HG02840 (cell line): ENCODE results near the gene MCM3.

Experiments used
- ATAC-seq: cut with Tn5 transposase; IDR thresholded peaks from one replicate; pipeline ENCODE4 v1.9.1; 2021; ENCODE audit warnings: mild to moderate bottlenecking, moderate library complexity, moderate number of reproducible peaks; ENCODE audit not compliant: unreplicated experiment, low FRiP score

Gene MCM3

DNA sequence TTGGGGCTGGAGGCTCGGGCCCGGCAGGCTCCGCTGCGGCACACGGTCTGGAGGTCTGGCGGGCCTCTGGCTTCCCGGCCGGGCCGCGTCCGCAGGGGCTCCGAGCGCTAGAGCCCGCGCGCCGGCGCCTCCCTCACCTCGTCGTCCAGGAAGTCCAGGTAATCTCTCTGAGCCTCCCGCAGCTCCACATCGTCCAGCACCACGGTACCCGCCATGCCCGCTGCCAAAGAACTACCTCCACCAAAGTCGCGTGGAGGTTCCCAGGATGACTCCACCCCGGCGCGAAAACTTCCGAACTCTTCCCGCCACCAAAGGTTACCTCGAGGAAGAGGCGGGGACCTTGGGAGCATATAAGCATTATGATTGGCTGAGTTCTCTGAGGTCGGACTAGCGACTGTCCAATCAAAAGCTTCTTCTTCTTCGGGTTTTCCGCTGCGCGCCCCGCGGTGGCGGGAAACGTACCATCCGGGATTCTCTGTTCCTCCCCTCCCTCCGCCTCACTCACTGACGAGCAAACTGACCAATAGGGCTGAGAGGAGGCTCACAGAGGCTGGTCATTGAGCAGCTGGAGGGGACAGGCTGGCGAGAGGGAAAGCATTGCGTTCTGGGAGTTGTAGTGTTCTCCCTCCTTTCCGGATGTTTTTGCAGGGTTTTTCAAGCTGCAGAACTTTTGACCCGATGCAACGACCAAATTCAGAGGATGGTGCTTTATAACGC lies at the start of gene MCM3:
Gene MCM3, minus strand, starts transcription at position 283 of the 717 bp plus-strand sequence. Its CDS starts 68 bp downstream, at position 215.
- ATAC-seq = peak; percentile 98

DNA sequence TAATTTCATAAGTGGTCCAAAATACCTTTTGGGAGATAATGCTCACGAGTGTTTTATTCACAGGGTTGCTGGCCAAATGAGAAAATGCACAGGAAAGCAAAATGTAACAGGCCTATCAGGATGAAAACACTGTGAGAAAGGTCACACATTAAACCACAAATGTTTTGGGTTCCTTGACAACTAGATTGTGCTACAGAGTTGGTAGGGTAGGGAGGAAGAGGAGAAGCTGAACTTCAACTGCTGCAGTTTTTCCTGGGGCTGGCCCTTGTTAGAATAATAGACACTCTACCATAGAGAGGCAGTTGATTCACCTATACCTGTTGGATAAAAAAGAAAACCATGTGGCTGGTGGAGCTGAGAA lies 49.3 kb upstream of the MCM3 start:
- ATAC-seq = no peak

DNA sequence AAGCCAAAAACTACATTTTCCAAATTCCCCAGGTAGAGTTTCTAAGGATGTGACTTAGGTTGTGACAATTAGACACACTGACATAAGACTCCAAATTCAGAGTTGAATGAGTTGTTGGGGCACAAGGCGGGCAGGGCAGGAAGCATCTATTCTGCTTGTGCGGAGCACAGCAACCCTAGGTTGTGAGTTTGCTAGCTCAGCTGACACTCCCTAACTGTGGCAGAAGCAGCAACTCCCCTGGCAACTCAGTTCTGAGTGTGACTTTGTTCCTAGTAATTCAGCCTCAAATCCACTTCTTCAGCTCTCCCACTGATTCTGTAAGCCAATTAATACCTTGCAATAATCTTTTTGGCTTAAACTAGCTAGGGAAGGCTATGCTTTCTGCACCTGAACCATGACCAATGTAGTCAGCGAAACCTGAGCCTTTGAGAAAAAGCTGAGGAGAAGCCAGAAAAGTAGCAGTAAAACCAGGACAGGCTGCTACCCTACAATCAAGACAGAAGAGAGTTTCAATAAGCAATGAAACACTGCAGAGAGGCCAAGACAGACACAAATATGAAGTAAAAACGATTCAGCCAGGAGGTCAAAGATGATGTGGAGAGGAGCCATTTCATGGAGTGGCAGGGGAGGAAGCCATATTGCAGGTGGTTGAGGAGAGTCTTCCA lies 47.4 kb upstream of the MCM3 start:
- no peak for ATAC-seq

DNA sequence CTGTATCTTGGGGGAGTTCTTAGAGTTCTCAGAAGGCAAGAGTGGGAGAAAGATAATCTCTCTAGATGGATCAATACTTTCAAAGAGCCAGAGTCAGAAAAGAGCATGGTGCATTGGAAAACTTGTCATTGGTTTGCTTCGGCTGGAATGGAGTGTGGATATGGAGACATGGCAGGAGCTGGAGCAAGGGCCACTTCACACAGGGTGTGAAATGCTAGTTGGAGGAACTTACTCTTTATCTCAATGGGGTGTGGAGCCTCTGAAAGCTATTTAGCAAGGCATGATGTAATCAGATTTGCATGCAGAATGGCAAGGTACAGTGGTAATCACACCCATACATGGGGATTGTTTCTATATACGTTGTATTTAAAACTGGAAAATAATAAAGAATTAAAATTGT lies 45.9 kb upstream of the MCM3 start:
- no peak for ATAC-seq

DNA sequence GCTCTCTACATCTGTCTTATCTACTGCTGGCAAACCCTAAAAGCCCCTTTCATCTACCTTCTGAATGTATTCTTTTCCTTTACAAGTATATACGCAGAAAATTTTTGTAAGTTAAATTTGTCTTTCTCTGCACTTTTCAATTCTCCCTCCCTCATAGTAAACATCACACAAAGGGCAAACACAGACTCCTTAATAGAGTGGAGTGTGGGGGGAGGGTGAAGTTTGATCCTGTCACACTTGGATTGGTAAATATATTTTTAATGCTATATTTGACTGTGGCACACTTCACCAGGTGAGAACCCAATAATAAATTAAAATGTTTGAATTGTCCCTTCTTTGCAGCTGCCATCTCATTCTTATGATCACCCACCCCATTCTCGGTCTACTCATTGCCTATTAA lies 44.2 kb upstream of the MCM3 start:
- ATAC-seq = no peak

DNA sequence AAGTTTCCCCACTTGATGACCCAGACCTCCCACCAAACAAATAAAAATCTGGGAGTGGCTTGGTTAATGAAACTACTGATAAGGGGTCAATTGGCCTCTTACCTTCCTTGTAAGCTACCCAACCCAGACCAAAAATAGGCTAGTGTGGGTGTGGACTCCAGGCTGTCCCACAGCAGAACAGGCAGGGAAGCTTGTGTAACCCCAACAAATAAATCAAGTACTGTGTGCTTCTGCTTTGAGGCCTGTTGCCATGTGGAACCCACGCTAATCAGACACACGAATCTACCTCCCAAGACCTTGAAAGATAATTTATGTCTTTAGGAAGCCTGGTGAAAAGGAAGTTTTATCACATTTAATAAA lies 43.7 kb upstream of the MCM3 start:
- no peak for ATAC-seq

DNA sequence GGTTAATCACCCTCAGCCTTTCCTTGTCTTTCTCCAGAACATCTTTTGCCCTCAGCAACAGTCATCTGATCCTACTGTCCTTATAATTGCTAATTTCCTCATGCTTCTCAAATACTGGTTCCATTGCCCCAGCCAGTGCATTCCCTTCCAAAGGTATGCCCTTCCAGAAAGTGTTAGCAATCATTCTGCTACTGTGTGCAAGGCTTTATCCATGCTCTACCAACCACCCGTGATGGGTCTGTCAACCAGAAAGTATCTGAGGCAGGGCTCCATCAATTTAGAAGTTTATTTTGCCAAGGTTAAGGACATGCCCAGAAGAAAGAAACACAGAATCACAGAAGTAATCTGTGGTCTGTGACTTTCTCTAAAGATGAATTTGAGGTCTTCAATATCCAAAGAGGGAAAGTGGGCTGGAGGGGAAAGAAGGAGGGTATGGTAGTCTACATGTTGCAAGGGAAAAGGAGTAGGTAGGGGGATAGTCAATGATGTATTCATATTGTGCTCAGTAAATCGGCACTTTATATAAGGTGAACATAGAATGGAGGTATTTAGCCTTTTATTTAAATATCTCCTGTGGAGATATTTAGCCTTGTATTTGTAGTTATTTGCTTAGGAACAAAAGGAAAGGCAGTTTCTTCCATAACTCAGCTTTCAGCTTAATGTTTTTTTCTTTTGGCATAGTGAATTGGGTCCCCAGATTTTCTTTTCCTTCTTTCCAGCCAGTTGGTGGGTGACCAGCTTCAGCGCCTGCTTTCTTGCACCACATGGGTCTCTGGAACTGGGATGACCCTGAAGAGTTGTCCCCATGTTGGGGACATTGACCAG lies 42.2 kb upstream of the MCM3 start:
- no peak for ATAC-seq

DNA sequence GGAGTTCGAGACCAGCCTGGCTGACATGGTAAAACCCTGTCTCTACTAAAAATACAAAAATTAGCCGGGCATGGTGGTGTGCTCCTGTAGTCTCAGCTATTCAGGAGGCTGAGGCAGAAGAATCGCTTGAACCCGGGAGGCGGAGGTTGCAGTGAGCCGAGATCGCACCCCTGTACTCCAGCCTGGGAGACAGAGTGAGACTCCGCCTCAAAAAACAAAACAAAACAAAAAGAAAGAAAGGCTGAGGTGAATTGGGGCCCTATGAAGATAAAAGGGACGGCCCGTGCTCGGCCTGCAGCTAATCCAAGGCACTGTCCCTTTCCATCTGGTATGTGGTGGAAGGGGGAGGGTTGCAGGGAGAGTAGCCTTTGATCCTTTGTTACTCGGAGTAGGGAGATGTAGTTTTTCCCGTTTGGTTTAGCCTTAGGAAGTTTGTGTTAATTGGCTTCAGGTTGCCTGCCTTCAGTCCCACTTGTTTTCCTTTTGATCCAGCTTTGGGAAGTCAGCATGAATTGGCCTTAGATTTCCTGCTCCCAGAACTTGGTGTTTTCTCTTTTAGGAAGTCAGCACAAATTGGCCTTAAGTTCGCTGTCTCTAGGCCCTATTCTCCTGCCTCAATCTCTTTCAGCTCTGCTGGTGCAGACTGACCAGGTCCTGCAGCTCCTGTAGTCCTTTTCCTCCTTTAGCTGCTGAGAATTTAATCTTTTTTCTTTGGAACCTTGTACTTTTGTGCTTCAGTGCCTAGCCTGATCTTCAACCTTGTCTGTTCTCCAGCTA lies 41.3 kb upstream of the MCM3 start:
- ATAC-seq = no peak

DNA sequence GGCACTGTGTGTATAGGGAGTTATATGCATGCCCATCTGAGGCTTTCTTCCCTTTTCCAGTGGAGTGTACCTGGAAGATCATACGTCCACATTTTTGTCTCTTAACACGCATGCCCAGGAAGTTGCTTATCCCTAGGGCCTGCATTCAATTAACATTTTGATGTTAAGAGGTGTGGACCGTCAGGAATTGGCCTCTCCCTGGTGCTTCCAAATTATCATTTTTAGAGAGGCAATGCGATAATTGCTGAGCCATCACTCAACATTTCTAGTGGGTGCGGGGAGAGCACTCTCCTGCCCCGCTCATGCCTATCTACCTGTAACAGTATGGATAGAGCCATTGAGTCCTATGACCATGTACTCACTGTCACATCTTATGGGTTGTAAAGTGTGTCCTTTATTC lies 39.6 kb upstream of the MCM3 start:
- ATAC-seq = no peak

DNA sequence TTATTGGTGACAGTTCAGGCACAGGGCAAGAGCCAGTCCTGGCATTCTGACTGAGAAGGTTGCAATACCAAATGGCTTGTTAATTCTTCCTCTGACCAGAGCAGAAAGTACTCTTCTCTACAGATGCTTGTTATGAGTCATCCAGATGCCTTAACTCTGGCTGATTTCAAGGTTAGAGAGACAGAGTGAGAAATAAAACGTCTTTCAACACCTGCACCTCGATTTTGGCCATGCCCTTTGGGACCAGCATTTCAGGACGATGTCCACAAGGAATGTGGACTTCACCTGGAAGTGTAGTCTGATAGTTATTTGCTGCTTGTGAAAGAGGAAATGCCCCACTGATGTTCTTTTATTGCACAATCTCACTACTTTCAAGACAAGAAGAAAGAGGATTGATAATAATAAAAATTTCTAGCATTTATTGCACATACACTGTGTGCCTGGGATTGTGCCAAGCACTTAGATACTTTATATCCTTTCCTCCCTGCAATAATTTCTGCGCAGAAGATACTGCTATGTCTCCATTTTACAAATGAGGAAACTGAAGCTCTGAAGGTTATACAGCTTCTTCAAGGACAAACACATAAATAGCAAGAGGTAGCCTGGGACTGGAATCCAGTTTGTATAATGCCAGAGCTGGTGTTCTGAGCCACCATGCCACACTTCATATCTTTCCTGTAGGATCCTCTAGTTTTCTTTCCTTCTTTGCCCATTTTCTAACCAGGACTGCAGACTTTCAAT lies 33.5 kb upstream of the MCM3 start:
- peak; percentile 99 for ATAC-seq

DNA sequence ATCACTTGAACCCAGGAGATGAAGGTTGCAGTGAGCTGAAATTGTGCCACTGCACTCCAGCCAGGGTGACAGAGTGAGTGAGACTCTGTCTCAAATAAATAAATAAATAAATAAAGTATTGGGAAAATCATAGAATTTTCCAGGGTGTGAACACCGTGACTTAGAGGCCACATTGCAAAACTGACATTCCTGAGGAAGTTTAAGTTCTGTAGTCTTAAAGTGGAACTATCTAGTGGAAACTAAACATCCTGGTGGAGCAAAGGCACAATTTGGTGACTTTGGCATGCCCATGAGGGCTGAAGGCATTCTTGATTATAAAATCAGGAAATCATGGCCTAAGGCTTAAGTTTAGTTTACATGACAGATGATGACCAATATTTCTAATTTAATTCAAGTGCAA lies 32.7 kb upstream of the MCM3 start:
- no peak for ATAC-seq

DNA sequence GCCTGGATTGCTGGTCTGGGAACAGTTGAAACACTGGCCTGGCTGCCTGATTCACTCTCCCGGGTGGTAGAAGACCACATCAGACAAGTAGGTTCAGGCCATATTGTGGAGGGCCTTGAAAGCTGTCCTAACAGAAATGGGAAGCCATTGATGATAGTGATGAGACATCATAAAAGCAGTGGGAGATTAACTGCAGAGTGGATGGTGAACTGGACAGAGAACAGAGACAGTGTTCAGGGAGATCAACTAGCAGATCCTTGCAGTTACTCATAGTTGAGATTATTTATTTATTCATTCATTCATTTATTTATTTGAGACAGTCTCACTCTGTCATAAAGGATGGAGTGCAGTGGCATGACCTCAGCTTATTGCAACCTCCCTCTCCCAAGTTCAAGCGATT lies 30.2 kb upstream of the MCM3 start:
- ATAC-seq = no peak

DNA sequence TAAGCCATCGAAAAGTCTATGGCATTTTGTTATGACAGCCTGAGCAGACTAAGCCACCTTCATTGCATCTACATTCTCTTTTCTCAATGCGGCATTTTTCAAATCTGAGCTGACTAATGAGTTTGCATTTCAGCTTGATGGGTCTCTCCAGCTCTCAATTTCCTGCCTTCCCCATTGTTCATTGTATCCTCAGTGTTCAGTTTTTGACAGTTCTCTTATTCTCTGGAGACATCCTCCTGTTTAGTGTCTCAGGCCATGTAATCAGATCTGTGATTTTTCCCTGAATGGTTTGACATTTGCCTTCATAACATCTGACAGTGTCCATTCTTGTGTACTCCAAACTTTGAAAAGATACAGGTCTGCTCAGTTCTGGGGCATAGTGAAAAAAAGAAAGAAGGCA lies 27.9 kb upstream of the MCM3 start:
- no peak for ATAC-seq

DNA sequence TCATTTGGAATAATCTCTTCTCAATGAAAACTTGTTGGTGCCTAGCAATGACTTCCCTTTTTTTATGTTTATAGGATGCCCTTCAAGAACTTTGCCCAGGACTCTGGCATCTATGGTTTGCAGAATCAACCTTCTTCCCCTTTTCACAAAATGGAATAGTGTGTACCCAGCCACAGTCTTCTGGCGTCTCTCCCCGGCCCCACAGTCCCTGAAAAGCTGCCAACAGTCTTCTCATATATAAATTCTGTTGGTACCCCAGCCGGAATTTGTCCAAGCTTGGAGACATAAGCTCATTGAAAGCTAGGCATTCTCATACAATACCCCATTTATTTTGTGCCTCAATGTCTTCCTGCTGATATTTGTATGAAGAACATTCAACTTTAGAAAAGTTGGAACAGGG lies 26.4 kb upstream of the MCM3 start:
- ATAC-seq = no peak

DNA sequence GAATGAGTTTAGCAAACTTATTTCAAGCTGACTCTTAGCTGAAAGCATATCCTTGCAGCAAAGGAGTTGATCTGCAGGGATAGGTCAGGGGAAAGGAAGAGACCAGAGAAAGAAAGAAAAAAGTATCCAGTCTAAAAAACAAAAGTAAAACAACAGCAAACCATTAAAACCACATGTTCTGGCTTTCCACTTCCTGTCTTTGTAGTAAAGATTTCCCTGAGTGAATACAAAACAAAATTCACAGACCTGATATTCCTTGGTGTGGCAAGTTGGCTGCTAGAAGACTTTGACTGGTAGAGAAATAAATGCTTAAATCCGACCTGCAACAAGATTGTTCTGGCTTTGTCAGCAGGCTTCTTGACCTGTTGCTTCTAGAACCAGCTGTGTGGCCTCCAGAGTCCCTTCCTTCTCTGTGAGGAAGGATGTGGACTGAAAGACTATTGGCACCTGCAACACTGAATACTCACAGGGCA lies 23.4 kb upstream of the MCM3 start:
- ATAC-seq = no peak

DNA sequence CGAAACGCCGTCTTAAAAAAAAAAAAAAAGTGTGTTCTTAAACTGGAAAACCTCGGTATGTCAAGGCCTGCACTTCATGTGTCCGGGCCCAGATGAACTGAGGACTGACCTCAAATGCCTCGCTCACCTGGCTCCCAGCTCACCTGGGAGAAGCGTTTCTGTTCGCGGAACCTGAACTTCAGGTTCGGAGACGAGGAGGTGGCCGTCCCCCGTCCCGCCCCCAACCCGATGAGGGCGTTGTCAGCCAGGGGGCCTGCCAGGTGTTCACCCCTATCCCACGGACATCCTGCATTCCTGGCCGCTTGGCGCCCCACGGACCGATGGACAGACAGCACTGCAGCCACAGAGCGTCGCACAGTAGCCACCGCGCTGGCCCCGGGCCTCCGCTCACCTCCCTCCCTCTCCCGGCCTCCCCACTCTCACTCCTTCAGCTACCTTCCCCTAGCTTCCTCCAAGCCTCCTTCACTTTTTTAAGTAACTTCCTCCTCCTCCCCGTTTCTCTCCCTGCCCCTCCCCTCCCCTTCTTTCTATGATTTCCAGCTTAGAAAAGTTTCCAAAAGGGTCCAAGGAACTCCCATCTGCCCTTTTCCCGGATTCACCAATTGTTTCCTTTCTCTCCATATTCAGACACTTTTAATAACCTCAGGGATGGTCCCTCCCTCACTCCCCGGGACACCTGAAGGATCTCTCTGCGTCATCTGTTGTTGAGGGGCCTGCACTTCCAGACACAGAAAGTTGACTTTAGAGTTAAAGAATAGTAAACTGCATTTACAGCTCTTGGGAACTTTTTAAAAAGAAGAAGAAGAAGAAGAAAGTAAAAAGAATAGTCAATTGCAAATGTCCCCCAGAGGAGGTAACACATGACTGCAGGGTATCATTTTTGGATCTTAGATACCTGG lies 22.7 kb upstream of the MCM3 start:
- ATAC-seq = no peak

DNA sequence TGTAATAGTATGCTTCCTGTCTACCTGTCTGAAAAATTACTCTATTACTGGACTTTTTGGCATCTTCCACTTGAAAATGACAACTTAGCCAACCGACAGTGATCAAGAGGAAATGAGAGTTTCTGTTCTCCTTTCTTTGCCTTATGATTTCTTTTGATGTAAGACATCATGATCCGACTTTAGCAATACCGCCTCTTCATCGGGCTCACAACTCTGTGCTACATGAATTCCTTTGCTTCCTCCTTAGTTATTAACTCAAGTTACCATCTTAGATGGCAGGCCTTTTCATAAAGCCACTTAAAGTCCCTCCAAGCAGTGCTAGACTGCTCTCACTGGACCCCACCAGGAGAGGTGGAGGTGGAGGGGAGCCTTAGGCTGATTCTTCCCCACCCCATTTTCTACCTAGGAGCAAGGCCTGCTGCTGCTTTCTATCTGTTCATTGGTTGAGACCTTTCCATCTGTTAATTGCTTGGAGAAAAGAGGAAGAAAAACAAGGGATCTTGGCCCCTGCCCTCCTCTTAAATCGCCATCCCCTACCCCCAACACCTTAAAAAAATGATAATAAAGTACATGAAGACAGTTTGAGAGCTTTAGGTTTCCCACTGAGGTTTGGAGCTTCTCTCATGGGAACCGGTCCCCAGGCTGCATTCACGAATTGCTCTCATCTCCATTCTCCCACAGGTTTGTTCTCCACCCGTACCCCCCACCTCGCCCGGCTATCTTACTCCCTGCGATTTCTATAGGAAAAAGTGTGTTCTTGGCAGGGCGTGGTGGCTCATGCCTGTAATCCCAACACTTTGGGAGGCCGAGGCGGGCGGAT lies 21.6 kb upstream of the MCM3 start:
- peak; percentile 48 for ATAC-seq

DNA sequence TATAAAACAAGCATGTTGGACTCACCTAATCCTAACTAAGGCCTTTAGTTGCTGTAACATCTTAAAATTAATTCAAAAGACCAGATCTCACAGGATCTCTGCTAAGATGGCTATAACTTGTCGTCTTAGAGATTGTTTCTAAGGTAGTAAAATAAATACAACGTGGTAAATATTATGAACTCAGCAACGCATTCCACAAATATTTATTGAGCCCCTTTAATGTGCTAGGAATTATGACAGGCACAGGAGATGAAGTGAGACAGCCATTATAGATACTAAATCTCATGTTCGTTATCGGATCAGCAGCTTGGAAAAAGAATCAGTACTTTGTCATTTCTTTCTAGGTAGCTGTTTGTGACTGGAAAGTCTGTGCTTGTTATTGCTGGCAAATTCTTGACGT lies 20.9 kb upstream of the MCM3 start:
- peak; percentile 10 for ATAC-seq
